ENCODE measurements around the gene FSTL3.

The FSTL3 gene

DNA sequence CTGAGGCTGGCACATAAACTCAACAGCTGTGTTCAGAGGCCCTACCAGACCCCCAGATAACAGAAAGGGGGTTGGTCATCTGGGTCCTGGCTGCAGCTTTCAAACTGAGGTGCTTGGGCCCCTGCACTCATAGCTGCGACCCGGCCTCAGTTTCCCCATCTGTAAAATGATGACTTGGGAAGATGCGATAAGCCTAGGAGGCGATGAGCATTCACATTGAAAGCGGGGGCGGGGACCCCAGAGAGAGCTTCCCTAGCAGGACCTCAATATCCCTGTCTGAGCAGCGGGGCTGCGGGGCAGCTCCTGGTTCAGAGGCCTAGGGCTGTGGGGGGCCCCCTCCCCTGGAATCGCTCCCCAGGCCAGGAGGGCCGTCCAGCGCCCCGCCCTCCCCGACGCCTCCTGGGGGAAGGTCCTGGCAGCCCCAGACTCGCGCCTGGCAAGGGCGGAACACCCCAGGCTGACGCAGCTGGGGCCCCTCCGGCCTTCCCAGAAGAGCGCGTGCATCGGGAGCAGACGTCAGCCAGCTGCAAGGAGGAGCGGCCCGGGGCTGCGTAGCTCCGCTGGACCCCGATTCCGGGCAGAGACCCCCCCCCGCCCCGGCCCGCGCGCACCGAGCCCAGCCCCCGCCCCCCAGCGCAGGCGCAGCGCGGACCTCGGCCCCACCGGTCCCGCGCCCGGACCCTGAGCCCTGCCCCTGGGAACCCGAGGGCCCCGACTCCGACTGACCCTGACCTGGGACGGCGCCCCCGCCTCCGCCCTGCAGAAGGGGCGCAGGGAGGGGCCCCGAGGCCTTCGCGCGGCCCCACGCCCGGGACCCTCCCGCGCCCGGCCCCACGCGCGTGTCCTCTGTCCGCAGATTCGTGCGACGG lies 3.5 kb downstream of the FSTL3 start:
- Mint-ChIP-seq H3K9me3 (no peaks in the 10 kb centered on the region), H3K4me3 (peak overlapping the region; percentile 82 to 93 (median 86)), H3K36me3 (ENCODE audit: low read depth) (no peaks in the 10 kb centered on the region), H3K27ac (peak overlapping the region in 2 of 3 experiments; percentile 27 to 41), H3K27me3 (ENCODE audit: low read depth) (no peaks in the 10 kb centered on the region), H3K4me1 (peaks cover 8% of the 10 kb centered on the region)
- TF ChIP-seq, protein P1, sequence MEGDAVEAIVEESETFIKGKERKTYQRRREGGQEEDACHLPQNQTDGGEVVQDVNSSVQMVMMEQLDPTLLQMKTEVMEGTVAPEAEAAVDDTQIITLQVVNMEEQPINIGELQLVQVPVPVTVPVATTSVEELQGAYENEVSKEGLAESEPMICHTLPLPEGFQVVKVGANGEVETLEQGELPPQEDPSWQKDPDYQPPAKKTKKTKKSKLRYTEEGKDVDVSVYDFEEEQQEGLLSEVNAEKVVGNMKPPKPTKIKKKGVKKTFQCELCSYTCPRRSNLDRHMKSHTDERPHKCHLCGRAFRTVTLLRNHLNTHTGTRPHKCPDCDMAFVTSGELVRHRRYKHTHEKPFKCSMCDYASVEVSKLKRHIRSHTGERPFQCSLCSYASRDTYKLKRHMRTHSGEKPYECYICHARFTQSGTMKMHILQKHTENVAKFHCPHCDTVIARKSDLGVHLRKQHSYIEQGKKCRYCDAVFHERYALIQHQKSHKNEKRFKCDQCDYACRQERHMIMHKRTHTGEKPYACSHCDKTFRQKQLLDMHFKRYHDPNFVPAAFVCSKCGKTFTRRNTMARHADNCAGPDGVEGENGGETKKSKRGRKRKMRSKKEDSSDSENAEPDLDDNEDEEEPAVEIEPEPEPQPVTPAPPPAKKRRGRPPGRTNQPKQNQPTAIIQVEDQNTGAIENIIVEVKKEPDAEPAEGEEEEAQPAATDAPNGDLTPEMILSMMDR (IDR thresholded peaks at IDR 0.05; ENCODE audit: unreplicated experiment in 3 of 3): no peak

DNA sequence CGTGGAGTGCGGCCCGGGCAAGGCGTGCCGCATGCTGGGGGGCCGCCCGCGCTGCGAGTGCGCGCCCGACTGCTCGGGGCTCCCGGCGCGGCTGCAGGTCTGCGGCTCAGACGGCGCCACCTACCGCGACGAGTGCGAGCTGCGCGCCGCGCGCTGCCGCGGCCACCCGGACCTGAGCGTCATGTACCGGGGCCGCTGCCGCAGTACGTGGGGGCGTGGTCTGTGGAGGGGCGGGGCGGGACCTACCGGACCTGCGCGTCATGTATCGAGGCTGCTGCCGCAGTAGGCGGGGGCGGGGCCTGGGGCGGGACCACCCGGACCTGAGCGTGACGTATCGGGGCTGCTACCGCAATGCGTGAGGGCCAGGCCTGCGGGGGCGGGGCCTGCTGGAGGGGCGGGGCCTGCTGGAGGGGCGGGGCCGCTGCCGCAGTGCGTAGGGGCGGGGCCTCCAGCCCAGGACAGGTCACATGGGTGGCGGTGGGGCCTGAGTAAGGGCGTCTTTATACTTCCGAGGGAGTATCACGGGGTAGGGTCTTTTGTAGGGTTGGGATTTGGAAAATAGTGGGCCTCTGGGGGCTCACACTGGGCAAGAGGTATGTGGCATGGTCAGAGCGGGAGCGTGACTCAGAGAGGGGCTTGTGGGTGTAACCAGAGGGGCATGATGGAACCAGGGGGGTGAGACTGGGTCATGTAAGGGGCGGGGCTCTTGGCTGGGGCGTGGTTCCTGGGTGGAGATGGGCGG lies 4.3 kb downstream of the FSTL3 start:
- Mint-ChIP-seq H3K9me3 (no peaks in the 10 kb centered on the region), H3K27ac (peak overlapping the region; percentile 90 to 98 (median 97)), H3K4me3 (peak overlapping the region; percentile 90 to 96 (median 93))

DNA sequence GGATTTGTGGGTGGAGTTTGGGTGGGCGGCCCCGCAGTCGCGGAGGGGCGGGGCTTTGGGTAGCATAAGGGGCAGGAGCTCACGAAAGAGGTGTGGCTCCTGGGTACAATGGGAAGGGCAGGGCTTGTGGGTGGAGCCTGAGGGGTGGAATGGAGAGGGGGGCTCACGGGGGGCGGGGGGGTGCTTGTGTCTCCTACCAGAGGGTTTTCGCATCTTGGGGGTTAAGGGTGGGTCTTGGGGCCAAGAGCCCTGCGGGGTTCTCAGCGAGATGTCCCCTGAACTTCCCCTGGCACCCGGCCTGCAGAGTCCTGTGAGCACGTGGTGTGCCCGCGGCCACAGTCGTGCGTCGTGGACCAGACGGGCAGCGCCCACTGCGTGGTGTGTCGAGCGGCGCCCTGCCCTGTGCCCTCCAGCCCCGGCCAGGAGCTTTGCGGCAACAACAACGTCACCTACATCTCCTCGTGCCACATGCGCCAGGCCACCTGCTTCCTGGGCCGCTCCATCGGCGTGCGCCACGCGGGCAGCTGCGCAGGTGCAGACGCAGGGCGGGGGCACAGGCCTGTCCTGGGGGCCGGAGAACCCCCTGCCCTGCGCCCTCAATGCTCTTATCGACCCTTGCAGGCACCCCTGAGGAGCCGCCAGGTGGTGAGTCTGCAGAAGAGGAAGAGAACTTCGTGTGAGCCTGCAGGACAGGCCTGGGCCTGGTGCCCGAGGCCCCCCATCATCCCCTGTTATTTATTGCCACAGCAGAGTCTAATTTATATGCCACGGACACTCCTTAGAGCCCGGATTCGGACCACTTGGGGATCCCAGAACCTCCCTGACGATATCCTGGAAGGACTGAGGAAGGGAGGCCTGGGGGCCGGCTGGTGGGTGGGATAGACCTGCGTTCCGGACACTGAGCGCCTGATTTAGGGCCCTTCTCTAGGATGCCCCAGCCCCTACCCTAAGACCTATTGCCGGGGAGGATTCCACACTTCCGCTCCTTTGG lies 5.1 kb downstream of the FSTL3 start:
- peak overlapping the region; percentile 90 to 96 (median 93) for H3K4me3 Mint-ChIP-seq
- peak overlapping the region; percentile 90 to 98 (median 97) for H3K27ac Mint-ChIP-seq
- H3K27me3 Mint-ChIP-seq (ENCODE audit: low read depth): no peaks in the 10 kb centered on the region

More for the DNA sequence above, 4.3 kb downstream of the FSTL3 start:
- no peaks in the 10 kb centered on the region for H3K27me3 Mint-ChIP-seq (ENCODE audit: low read depth)
- peaks cover 2% of the 10 kb centered on the region for H3K4me1 Mint-ChIP-seq
- TF ChIP-seq, protein P1 (IDR thresholded peaks at IDR 0.05; ENCODE audit: unreplicated experiment in 3 of 3): peak; percentile 31 to 47 (median 33)
- no peaks in the 10 kb centered on the region for H3K36me3 Mint-ChIP-seq (ENCODE audit: low read depth)

DNA sequence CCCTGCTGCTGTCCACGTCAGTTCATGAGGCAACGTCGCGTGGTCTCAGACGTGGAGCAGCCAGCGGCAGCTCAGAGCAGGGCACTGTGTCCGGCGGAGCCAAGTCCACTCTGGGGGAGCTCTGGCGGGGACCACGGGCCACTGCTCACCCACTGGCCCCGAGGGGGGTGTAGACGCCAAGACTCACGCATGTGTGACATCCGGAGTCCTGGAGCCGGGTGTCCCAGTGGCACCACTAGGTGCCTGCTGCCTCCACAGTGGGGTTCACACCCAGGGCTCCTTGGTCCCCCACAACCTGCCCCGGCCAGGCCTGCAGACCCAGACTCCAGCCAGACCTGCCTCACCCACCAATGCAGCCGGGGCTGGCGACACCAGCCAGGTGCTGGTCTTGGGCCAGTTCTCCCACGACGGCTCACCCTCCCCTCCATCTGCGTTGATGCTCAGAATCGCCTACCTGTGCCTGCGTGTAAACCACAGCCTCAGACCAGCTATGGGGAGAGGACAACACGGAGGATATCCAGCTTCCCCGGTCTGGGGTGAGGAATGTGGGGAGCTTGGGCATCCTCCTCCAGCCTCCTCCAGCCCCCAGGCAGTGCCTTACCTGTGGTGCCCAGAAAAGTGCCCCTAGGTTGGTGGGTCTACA lies 6.6 kb downstream of the FSTL3 start:
- no peaks in the 10 kb centered on the region for H3K9me3 Mint-ChIP-seq
- H3K4me3 Mint-ChIP-seq: peak overlapping the region; percentile 23 to 37 (median 34)
- H3K27ac Mint-ChIP-seq: no peak overlapping the region
- H3K27me3 Mint-ChIP-seq (ENCODE audit: low read depth): no peaks in the 10 kb centered on the region
- TF ChIP-seq, protein P1 (IDR thresholded peaks at IDR 0.05; ENCODE audit: unreplicated experiment in 3 of 3): no peak
- no peaks in the 10 kb centered on the region for H3K4me1 Mint-ChIP-seq
- no peaks in the 10 kb centered on the region for H3K36me3 Mint-ChIP-seq (ENCODE audit: low read depth)

More for the DNA sequence above, 5.1 kb downstream of the FSTL3 start:
- Mint-ChIP-seq H3K9me3 (no peaks in the 10 kb centered on the region), H3K36me3 (ENCODE audit: low read depth) (no peaks in the 10 kb centered on the region), H3K4me1 (no peaks in the 10 kb centered on the region)
- TF ChIP-seq, protein P1 (IDR thresholded peaks at IDR 0.05; ENCODE audit: unreplicated experiment in 3 of 3): no peak

DNA sequence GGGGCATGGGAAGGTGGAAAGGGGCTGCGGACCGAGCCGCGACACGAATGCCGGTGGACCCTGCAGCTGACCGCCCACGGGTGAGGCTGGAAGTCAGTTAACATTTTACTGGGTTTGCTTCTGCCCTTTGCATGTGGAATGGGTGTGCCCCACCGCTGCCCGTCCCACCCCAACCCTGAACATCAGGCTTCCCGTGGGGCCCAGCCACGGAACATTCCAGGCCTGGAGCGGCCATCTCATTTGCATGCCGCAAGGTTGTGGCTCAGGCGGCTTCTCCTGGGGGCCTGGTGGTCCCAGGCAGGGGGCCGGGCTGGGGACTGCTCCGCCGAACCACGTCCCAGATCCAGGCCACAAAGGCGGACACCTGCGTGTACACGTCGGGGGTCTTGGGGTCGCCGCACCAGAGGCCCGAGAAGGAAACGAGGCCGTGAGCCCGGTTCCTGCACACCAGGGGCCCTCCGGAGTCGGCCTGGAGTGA lies 9.3 kb downstream of the FSTL3 start:
- H3K27me3 Mint-ChIP-seq (ENCODE audit: low read depth): no peaks in the 10 kb centered on the region
- no peaks in the 10 kb centered on the region for H3K4me1 Mint-ChIP-seq
- H3K9me3 Mint-ChIP-seq: no peaks in the 10 kb centered on the region
- no peaks in the 10 kb centered on the region for H3K36me3 Mint-ChIP-seq (ENCODE audit: low read depth)
- TF ChIP-seq, protein P1 (IDR thresholded peaks at IDR 0.05; ENCODE audit: unreplicated experiment in 3 of 3): no peak
- H3K27ac Mint-ChIP-seq: no peak overlapping the region
- no peak overlapping the region for H3K4me3 Mint-ChIP-seq
